Activated CD8-positive, alpha-beta memory T cell treated with anti-CD3 and anti-CD28 coated beads for 48 hours (primary cell): Measurements from ENCODE around the gene MIOX.
A peak's percentile ranks its signal among the peaks of the same experiment; 100 is the strongest.

Source experiments
- DNase-seq, 3 experiments: peaks; one replicate each; pipeline ENCODE4 v3.0.0-alpha.2; 2020; ENCODE audit warnings: low read depth in 2 of 3, low spot score in 2 of 3

MIOX gene

GRCh38 chr22:50454556-50455075 is 32.0 kb upstream of the MIOX start:
- no peak for DNase-seq

GRCh38 chr22:50455201-50455600 is 31.5 kb upstream of the MIOX start:
- no peak for DNase-seq

GRCh38 chr22:50456026-50456425 is 30.6 kb upstream of the MIOX start:
- no peak for DNase-seq

GRCh38 chr22:50456466-50457234 is 30.0 kb upstream of the MIOX start:
- no peak for DNase-seq

GRCh38 chr22:50459016-50459415 is 27.6 kb upstream of the MIOX start:
- no peak for DNase-seq

- DNase-seq = no peak
Measured at GRCh38 chr22:50459496-50460140, 27.0 kb upstream of the MIOX start.

- no peak for DNase-seq
Measured at GRCh38 chr22:50460938-50461337, 25.7 kb upstream of the MIOX start.

- no peak for DNase-seq
Measured at GRCh38 chr22:50461536-50461935, 25.1 kb upstream of the MIOX start.

- DNase-seq = no peak
Measured at GRCh38 chr22:50461979-50462540, 24.6 kb upstream of the MIOX start.

GRCh38 chr22:50463188-50463900 is 23.3 kb upstream of the MIOX start:
- no peak for DNase-seq

GRCh38 chr22:50464451-50464850 is 22.2 kb upstream of the MIOX start:
- DNase-seq = no peak

GRCh38 chr22:50465066-50465930 is 21.4 kb upstream of the MIOX start:
- DNase-seq = no peak

- no peak for DNase-seq
Measured at GRCh38 chr22:50467341-50467740, 19.3 kb upstream of the MIOX start.

GRCh38 chr22:50467773-50468440 is 18.8 kb upstream of the MIOX start:
- DNase-seq = no peak

GRCh38 chr22:50468626-50469025 is 18.0 kb upstream of the MIOX start:
- DNase-seq = no peak

- DNase-seq = peak; percentile 79 to 96 (median 81)
Measured at GRCh38 chr22:50469377-50470305, 17.0 kb upstream of the MIOX start.

- no peak for DNase-seq
Measured at GRCh38 chr22:50470491-50470890, 16.2 kb upstream of the MIOX start.

- no peak for DNase-seq
Measured at GRCh38 chr22:50471197-50471847, 15.3 kb upstream of the MIOX start.
